H54 (cell line): Measurements from ENCODE around the gene PSMC3IP.

Experiments
- DNase-seq: peaks from one replicate; pipeline ENCODE4 v3.0.0; 2011; ENCODE audit warnings: low spot score, mixed read lengths; ENCODE audit not compliant: insufficient read length
- FAIRE-seq: peaks from 3 replicates; lab custom pipeline; 2011; peaks lifted over from hg19 to GRCh38; lab: Jason Lieb, UNC
- POLR2A ChIP-seq: IDR thresholded peaks from 2 replicates; pipeline ENCODE4 v1.6.1; 2011; ENCODE audit warnings: low read depth, mild to moderate bottlenecking, low read length

The PSMC3IP gene

DNA sequence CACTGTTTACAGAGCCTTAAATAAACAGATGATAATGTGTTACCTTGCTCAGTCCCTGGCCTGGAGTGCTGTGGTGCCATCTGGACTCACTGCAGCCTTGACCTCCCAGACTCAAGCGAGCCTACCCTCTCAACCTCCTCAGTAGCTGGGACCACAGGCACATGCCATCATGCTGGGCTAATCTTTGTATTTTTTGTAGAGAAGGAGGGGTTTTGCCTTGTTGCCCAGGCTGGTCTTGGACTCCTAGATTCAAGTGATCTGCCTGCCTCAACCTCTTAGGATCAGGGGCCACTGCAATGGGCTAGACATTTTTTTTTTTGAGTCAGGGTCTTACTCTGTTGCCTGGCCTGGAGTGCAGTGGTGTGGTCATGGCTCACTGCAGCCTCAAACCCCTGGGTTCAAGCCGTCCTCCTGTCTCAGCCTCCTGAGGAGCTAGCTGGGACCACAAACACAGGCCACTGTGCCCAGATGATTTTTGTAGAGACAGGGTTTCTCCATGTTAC is 46.5 kb downstream of the PSMC3IP start:
- no peak for TF ChIP-seq POLR2A
- no peak for FAIRE-seq
- no peak for DNase-seq

DNA sequence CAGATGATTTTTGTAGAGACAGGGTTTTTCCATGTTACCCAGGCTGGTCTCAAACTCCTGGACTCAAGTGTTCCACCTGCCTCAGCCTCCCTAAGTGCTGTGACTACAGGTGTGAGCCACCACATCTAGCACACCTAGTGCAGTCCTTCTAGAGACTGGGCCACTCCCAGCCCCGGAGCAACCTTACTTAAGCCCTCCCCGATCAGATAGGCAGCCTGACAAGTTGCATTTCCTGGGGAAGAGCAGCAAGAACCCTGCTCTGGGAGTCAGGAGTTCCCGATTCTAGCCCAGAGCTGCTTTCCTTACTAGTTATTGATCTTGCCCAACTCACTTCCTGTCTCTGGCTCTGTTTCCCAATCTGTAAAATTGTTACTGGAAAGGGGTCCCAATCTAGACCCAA is 48.5 kb downstream of the PSMC3IP start:
- FAIRE-seq: no peak
- TF ChIP-seq POLR2A: no peak
- DNase-seq: no peak

DNA sequence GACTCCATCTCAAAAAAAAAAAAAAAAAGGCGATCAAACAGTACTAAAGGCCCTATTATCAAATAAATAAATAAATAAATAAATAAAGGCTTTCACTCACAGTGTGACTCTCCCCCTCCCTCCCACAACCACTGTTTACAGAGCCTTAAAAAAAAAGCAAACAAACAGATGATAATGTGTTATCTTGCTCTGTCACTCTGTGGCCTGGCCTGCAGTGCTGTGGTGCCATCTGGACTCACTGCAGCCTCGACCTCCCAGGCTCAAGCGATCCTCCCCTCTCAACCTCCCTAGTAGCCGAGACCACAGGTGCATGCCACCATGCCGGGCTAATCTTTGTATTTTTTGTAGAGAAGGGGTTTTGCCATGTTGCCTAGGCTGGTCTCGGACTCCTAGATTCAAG is 49.6 kb downstream of the PSMC3IP start:
- FAIRE-seq: no peak
- TF ChIP-seq POLR2A: no peak
- no peak for DNase-seq

DNA sequence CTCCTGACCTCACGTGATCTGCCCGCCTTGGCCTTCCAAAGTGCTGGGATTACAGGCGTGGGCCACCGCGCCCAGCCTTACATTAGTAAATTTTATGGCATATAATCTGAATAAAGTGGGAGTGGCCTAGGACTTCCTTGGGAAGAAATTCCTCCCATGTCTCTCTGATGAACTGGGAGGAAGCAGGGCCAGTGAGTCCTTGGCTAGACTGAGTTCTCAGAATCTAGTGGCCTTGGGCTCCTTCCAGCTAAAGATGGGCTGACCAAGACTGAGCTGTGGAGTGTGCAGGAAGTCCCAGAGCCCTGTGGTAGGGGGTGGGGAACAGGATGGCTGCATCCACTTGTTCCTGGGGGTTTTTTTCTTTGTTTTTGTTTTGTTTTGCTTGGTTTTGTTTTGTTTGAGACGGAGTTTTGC is 51.5 kb downstream of the PSMC3IP start:
- DNase-seq (no peak), FAIRE-seq (no peak)
- no peak for TF ChIP-seq POLR2A

DNA sequence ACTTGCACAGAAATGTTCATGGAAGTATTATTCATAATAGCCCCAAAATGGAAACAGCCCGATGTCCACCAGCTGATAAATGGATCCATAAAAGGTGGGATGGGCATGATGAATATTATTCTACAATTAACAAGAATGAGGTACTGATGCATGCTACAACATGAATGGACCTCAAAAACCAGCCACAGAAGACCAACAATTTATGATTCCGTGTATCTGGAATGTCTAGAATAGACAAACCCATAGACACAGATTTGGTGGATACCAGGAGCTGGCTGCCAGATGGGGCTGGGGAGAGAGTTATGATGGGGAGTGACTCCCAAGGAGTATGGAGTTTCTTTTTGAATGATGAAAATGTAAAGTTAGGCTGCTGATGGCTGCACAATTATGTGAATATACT is 52.3 kb downstream of the PSMC3IP start:
- DNase-seq (no peak), FAIRE-seq (no peak)
- TF ChIP-seq POLR2A: no peak

DNA sequence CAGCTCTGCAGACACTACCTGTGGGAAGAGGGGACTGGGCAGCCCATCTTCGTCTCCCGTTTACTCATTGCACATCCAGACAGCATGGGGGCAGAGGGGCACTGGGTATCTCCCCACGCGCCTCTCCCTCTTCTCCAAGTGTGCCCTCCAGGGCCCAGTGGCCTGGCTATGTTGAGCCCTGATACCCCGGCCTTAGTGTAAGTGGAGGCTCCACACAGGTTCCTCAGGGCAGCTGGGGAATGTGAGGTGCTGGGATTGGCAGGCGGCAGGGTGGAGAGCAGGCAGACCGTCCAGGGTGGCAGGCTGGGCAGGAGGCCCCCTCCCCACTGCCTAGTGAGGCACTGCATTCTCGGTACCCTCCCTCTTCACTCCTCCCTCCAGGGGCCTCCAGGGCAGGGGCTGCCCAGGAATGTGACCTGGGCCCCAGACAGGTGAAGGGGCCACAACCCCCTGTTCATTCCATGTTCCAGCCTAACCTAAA is 54.7 kb downstream of the PSMC3IP start:
- no peak for TF ChIP-seq POLR2A
- FAIRE-seq: no peak
- no peak for DNase-seq
